Stimulated activated naive CD8-positive, alpha-beta T cell treated with anti-CD3 and anti-CD28 coated beads, Interleukin-15, Interleukin-2, amounts not matched to agents 100 ng/mL and 50 ng/mL, for 24 hours (primary cell): ENCODE measurements around the gene SFXN4.
"Not testable (repeated sequence)": the region's sequence is repeated elsewhere in the genome, so short reads cannot be mapped to it uniquely, and the experiment has no call there.

Source experiments
- H3K27ac Mint-ChIP-seq: one replicate; pipeline ENCODE4 v1.8.0; 2021; ENCODE audit warnings: mild to moderate bottlenecking, mixed read lengths
- H3K27me3 Mint-ChIP-seq: one replicate; pipeline ENCODE4 v1.8.0; 2021; ENCODE audit warnings: mixed read lengths
- H3K36me3 Mint-ChIP-seq: one replicate; pipeline ENCODE4 v1.8.0; 2021; ENCODE audit warnings: low read depth, mixed read lengths
- H3K4me1 Mint-ChIP-seq: one replicate; pipeline ENCODE4 v1.8.0; 2021; ENCODE audit warnings: low read depth, mixed read lengths
- H3K4me3 Mint-ChIP-seq: one replicate; pipeline ENCODE4 v1.8.0; 2021; ENCODE audit warnings: mild to moderate bottlenecking, mixed read lengths
- H3K9me3 Mint-ChIP-seq: one replicate; pipeline ENCODE4 v1.8.0; 2021; ENCODE audit warnings: mixed read lengths

The SFXN4 gene

DNA sequence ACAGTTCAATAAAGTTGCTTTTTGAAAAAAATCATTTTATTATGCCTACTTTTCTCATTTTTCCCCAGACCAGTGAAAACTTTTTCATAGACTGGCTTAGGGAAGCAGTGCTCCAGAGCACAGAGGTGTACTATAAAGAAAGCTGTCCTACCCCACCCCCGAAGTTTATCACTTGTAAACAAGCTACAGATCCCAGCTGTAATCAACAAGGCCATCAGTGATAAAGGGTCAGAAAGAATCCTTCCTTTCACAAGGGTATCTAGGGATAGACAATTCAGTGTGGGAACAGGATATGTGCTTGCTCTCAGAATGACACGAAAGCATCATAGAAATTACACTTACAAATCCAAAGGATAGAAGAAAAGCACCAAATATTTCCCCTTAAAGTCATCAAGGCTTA, 8.6 kb upstream of the SFXN4 start:
- Mint-ChIP-seq H3K27ac (no peak overlapping the region), H3K4me1 (peaks cover 40% of the 10 kb centered on the region), H3K27me3 (no peaks in the 10 kb centered on the region), H3K9me3 (no peaks in the 10 kb centered on the region), H3K4me3 (no peak overlapping the region), H3K36me3 (peaks cover 65% of the 10 kb centered on the region)

DNA sequence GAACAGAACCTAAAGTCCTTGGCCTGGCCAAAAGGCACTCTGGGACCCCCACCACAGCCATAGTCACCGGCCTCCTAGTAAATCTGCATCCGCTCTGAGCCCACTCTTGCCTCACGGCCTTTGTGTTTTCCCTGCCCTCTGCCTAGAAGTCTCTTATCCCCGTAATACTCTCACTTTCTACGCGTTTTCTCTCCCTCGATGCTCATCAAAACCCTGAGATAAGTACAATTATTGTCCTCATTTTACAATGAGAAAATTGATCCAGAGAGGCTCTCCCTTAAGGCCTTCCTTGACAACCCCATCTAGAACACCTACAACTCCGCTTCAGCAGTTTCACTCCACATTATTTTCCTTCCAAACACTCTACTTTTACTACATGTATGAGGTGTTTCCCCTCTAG, 1.5 kb upstream of the SFXN4 start:
- H3K4me1 Mint-ChIP-seq, result peaks cover 41% of the 10 kb centered on the region
- H3K4me3 Mint-ChIP-seq, result peak overlapping the region; percentile 87
- H3K36me3 Mint-ChIP-seq, result peaks cover 62% of the 10 kb centered on the region
- no peaks in the 10 kb centered on the region for H3K27me3 Mint-ChIP-seq
- no peaks in the 10 kb centered on the region for H3K9me3 Mint-ChIP-seq
- peak overlapping the region; percentile 94 for H3K27ac Mint-ChIP-seq

DNA sequence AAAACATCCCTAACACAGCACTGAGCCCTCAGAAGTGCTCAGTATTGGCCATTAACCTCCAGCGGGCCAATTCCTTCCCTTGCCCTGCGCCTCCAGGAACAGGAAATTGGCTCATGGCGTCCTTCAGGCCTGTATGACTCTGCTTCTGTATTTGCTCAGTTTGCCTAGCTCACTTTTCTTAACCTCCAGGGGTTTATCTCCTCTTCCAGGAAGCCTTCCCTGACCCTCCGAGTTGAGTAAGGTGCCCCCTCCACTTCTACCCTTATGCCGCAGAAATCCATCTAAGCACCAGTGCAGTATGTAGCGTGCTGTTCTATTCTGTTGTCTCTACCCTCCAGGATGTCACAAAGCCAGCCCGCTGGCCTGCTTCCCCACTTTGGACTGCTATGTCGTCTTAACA, 1.1 kb upstream of the SFXN4 start:
- Mint-ChIP-seq H3K4me1 (peaks cover 46% of the 10 kb centered on the region), H3K36me3 (peaks cover 62% of the 10 kb centered on the region), H3K27ac (peak overlapping the region; percentile 94), H3K4me3 (peak overlapping the region; percentile 87), H3K9me3 (no peaks in the 10 kb centered on the region), H3K27me3 (no peaks in the 10 kb centered on the region)

DNA sequence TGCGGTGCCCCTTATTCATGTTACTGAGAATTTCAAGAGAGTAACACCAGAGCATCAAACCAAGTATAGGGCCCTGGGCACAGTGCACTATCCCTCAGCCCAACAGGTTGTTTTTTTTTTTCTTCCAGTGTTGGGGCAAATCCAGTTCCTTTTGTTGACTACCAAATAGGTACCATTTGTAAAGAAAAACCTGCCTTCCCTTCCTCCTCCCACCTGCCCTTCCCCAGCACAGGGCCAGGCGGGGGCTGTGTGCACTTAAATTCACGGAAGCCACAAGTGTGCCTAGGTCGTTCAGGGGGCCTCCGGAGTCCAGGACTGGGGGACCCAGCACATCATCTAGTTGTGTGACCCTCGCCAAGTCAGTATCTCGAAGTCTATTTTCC, 595 bp upstream of the SFXN4 start:
- Mint-ChIP-seq H3K27ac (peak overlapping the region; percentile 94), H3K4me1 (peaks cover 48% of the 10 kb centered on the region), H3K27me3 (no peaks in the 10 kb centered on the region), H3K9me3 (no peaks in the 10 kb centered on the region), H3K36me3 (peaks cover 62% of the 10 kb centered on the region), H3K4me3 (peak overlapping the region; percentile 87)

DNA sequence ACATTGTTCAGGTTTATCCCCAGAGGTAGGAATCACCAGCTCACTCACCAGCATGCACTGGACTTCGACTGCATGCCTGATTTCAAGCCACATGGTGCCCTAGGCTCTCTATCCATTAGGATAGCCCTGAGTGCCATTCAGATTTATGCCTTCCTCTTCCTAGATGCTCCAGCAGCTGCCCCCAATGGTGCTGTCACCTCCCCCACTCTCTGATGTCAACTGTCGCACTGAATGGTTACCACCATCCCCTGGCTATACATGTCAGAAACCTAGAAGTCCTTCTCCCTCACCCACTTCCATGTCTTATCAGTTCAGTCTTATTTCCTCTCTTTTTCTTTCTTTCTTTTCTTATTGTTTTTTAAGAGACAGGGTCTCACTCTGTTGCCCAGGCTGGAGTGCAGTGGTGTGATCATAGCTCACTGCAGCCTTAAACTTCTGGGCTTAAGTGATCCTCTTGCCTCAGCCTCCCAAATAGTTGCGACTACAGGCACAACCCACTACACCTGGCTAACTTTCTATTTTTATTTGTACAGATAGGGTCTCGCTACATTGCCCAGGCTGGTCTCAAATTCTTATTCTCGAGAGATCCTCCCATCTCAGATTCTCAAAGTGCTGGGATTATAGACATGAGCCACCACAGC, 2.9 kb downstream of the SFXN4 start:
- Mint-ChIP-seq H3K9me3 (no peaks in the 10 kb centered on the region), H3K27ac (peak overlapping the region; percentile 4), H3K27me3 (no peaks in the 10 kb centered on the region), H3K4me3 (no peak overlapping the region), H3K4me1 (peaks cover 48% of the 10 kb centered on the region), H3K36me3 (peaks cover 52% of the 10 kb centered on the region)

DNA sequence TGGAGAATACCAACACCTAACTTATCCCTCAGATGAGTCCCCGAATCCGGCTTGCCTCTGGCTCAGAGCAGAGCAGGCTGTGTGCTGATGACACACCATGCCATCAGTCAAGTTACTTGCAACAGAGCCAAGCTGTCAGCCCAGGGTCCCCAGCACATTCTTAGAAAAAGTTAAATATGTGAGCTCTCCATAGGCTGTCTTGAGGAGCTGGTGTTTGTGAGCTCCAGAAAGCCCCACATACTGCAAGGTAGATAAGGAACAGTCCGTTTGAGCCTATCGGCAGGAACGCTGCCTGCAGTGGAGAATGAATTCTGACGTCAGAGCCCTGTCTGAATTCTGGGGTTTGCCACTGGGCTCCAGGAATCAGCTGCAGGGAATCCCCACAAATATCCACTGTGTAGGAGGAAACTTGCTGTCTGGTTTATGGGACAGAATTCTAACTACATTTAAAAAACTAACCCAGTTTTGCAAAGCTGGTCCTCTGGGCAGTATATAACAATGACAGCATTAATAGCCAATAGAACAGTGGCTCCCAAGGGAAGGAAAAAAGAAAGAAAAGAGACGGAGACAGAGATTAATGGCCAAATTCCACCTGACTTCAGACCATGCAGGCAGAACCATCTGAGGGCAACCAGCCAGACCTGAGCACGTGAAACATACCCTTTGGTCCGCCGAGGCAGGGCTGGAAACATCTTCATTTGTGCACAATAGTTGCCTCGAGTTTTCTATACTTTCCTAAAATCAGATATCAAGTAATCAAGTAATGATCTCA, 3.6 kb downstream of the SFXN4 start:
- Mint-ChIP-seq H3K27ac (no peak overlapping the region), H3K4me3 (no peak overlapping the region), H3K4me1 (peaks cover 47% of the 10 kb centered on the region), H3K36me3 (peaks cover 49% of the 10 kb centered on the region), H3K9me3 (no peaks in the 10 kb centered on the region), H3K27me3 (no peaks in the 10 kb centered on the region)

DNA sequence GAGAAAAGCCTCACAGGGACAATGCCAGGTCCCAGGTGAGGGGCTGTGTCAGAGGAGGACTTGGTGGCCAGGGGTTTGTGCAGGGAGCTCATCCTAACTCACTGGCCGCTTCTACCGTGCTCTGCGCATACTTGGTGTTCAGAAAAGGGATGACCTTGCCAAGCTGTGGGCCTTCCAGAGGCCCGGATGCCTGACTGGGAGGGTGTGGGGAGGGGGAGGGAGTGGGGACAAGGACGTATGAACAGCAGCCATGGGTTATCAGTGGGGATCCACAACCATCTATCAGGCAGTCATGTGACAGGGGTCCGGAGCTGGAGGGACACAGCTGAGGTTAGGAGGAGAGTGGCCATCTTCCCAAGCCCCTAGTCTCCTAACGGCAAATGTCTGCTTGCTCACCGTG, 6.2 kb downstream of the SFXN4 start:
- H3K27ac Mint-ChIP-seq, result no peak overlapping the region
- H3K4me1 Mint-ChIP-seq, result peaks cover 26% of the 10 kb centered on the region
- no peak overlapping the region for H3K4me3 Mint-ChIP-seq
- H3K27me3 Mint-ChIP-seq, result no peaks in the 10 kb centered on the region
- peaks cover 66% of the 10 kb centered on the region for H3K36me3 Mint-ChIP-seq
- no peaks in the 10 kb centered on the region for H3K9me3 Mint-ChIP-seq

DNA sequence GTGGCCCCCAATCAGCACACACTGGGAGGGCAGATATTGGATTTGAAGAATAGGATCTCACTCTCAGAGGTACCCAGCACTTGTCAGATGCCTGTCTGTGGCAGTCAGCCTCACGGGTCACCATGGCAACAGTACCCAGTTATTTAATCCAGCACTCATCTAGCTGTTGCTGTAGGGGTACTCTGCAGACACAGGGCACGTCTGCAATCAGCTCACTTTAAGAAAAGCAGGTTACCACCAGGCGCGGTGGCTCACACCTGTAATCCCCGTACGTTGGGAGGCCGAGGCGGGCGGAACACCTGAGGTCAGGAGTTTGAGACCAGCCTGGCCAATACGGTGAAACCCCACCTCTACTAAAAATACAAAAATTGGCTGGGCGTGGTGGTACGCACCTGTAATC, 11.9 kb downstream of the SFXN4 start:
- Mint-ChIP-seq H3K9me3 (no peaks in the 10 kb centered on the region), H3K27ac (no peak overlapping the region), H3K27me3 (no peaks in the 10 kb centered on the region), H3K4me3 (no peak overlapping the region), H3K4me1 (no peaks in the 10 kb centered on the region), H3K36me3 (peaks cover 67% of the 10 kb centered on the region)

DNA sequence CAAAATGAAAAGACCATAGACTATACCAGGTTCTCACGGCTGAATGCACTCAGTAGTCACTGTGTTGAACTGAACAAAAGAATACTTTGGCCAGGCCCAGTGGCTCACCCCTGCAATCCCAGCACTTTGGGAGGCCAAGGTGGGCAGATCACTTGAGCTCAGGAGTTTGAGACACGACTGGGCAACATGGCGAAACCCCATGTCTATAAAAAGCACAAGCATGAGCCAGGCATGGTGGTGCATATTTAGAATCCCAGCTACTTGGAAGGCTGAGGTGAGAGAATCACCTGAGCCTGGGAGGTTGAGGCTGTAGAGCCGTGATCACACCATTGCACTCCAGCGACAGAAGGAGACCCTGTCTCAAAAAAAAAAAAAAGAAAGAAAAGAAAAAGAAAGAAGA, 12.5 kb downstream of the SFXN4 start:
- Mint-ChIP-seq H3K9me3 (no peaks in the 10 kb centered on the region), H3K4me1 (no peaks in the 10 kb centered on the region), H3K27me3 (no peaks in the 10 kb centered on the region), H3K36me3 (peaks cover 71% of the 10 kb centered on the region), H3K4me3 (no peak overlapping the region), H3K27ac (no peak overlapping the region)

DNA sequence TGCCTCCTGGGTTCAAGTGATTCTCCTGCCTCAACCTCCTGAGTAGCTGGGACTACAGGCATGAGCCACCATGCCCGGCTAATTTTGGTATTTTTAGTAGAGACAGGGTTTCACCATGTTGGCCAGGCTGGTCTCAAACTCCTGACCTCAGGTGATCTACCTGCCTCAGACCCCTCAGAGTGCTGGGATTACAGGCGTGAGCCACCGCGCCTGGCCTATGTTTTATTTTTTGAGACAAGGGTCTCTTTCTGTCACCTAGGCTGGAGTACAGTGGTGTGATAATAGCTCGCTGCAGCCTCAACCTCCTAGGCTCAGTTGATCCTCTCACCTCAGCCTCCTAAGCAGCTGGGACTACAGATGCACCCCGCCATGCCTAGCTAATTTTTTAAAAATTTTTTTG, 13.9 kb downstream of the SFXN4 start:
- H3K36me3 Mint-ChIP-seq, result peaks cover 75% of the 10 kb centered on the region
- H3K27me3 Mint-ChIP-seq, H3K4me1 Mint-ChIP-seq, H3K27ac Mint-ChIP-seq, H3K9me3 Mint-ChIP-seq, H3K4me3 Mint-ChIP-seq: not testable (repeated sequence)

DNA sequence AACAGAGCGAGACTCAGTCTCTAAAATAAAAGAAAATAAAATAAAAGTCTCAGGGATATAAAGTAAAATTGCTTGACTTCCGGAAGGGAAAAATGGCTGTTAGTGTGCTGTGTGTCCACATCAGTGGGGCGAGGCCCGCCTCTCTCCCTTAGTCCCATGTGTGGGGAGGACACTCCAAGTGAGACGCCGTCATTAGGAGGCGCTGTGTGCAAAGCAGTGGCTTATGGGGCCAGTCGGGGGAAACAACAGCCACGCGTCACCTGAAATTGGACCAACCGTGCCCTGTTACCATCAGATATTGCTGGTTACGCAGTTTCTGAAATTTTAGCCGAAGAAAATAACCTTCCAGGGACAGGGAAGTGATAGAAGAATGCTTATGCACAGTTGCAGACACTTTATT, 15.8 kb downstream of the SFXN4 start:
- Mint-ChIP-seq H3K36me3 (peaks cover 69% of the 10 kb centered on the region), H3K4me3 (no peak overlapping the region), H3K27me3 (no peaks in the 10 kb centered on the region), H3K4me1 (no peaks in the 10 kb centered on the region), H3K27ac (no peak overlapping the region), H3K9me3 (no peaks in the 10 kb centered on the region)

DNA sequence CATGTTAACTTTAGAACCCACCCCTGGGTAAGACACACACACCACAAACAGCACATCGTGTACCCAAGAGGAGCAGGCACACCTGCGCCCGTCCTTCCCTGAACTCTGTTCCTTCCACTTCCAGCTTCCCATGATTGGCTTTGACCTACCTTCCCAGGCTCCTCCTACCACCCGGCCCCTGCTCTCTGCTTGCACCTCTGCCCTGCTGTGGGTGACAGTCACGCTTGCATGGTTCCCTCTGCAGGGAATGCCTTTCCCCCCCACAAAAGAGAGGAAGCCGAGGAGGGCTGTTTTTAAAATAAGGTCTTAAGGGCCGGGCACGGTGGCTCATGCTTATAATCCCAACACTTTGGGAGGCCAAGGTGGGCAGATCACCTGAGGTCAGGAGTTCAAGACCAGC, 16.4 kb downstream of the SFXN4 start:
- no peaks in the 10 kb centered on the region for H3K9me3 Mint-ChIP-seq

DNA sequence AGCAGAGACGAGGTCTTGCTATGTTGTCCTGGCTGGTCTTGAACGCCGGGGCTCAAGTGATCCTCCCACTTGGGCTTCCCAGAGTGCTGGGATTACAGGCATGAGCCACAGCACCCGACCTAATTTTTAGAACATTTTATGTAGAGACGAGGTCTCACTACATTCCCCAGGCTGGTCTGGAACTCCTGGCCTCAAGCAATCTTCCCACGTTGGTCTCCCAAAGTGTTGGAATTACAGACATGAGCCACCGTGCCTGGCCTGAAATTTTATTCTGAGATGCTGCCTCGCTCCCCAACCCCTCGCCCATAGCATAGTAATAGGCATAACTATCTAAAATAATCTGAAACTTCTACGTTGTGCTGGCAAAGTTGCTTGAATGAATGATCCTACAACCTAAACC, 21.9 kb downstream of the SFXN4 start:
- Mint-ChIP-seq H3K9me3 (no peaks in the 10 kb centered on the region), H3K36me3 (peaks cover 62% of the 10 kb centered on the region), H3K4me1 (no peaks in the 10 kb centered on the region), H3K27ac (no peak overlapping the region), H3K4me3 (no peak overlapping the region), H3K27me3 (no peaks in the 10 kb centered on the region)

More for the DNA sequence above, 16.4 kb downstream of the SFXN4 start:
- H3K36me3 Mint-ChIP-seq, result peaks cover 64% of the 10 kb centered on the region
- H3K27ac Mint-ChIP-seq, result no peak overlapping the region
- H3K4me3 Mint-ChIP-seq, result no peak overlapping the region
- H3K4me1 Mint-ChIP-seq, result no peaks in the 10 kb centered on the region
- no peaks in the 10 kb centered on the region for H3K27me3 Mint-ChIP-seq

DNA sequence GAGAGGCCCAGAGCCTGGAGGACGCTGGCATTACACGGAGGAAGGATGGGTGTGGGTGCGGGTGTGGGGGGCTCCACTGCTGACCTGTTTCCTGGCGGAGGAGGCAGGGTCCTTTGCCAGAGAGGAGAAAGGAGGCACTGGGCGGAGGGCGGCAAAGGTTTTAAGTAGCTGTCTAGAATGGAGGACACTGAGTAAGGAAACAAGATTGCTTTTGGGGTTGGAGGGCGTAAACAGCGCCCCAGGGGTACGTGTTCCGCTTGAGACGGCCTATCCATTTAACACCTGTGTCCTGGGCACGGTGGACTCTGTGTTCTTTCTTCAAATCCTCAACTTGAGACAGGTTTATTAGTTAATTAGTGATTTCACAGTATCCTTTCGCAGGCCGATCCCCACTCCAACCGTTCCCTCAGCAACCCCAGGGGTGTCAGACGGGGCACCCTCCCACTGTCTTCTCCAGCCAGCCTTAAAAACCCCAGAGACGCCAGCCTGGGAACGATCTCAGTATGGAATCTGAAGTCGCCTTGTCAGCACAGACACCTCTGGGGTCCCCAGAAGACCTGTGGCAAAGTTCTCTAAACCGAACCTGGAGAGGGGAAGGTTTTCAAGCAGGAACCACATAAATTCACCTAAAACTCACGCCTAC, 24.8 kb downstream of the SFXN4 start:
- Mint-ChIP-seq H3K9me3 (no peaks in the 10 kb centered on the region), H3K4me1 (no peaks in the 10 kb centered on the region), H3K27ac (no peak overlapping the region), H3K36me3 (peaks cover 42% of the 10 kb centered on the region), H3K27me3 (no peaks in the 10 kb centered on the region), H3K4me3 (no peak overlapping the region)

DNA sequence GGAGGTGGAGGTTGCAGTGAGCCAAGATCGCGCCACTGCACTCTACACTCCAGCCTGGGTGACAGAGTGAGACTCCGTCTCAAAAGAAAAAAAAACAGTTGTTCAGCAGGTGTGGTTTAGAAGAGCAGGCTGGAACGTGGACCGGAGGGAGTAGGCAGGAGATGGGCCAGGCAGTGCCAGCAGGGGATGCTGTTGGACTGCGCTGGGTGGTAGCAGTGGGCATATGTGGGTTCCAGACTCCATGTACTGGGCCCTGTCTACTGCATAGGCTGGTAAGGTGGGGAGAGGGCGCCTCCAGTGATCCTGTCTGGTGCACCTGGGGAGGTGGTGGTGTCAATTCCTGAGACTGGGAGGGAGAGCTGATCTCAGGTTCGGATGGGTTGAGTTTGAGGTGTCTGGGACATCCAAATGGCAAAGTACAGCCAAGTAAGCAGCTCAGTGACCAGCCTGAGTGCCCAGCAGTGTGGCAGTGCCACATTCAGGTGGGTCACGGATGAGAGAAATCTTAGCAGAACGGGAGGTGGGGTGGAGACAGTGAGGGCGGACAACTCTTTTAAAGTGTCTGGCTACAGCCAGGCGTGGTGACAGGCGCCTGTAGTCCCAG, 25.9 kb downstream of the SFXN4 start:
- Mint-ChIP-seq H3K9me3 (no peaks in the 10 kb centered on the region), H3K36me3 (peaks cover 48% of the 10 kb centered on the region)

More for the DNA sequence above, 25.9 kb downstream of the SFXN4 start:
- H3K4me1 Mint-ChIP-seq, result peaks cover 6% of the 10 kb centered on the region
- H3K27me3 Mint-ChIP-seq, result no peaks in the 10 kb centered on the region
- H3K27ac Mint-ChIP-seq, result peak overlapping the region; percentile 22
- H3K4me3 Mint-ChIP-seq, result no peak overlapping the region
